Sigmoid colon (tissue), 4 donors: Measurements from ENCODE around the gene TSPAN17.

Experiments
- EP300 ChIP-seq, 4 donors: sonication (generic); formaldehyde crosslinking; IDR thresholded peaks; one replicate each; pipeline ENCODE4 v1.6.1; 2017; ENCODE audit warnings: antibody characterized with exemption in 4 of 4
- POLR2A ChIP-seq, 2 donors: fragments of 450-650 bp; IDR thresholded peaks; one replicate each; pipeline ENCODE4 v1.6.1; 2016; ENCODE audit warnings: antibody characterized with exemption in 2 of 2, mild to moderate bottlenecking in 2 of 2, moderate library complexity in 2 of 2
- POLR2AphosphoS5 ChIP-seq, 4 donors: sonication (generic); formaldehyde crosslinking; IDR thresholded peaks; one replicate each; pipeline ENCODE4 v1.6.1; 2017; ENCODE audit warnings: antibody characterized with exemption in 4 of 4
- TF ChIP-seq, protein P1 (sequence below), 4 experiments: fragments of 450-650 bp in 3 of 4; fragments of 200-600 bp in 1 of 4; IDR thresholded peaks; one replicate each; pipeline ENCODE4 v1.5.1; 2016 to 2019; ENCODE audit warnings: antibody characterized with exemption in 4 of 4, mild to moderate bottlenecking in 3 of 4, moderate library complexity in 2 of 4

DNA sequence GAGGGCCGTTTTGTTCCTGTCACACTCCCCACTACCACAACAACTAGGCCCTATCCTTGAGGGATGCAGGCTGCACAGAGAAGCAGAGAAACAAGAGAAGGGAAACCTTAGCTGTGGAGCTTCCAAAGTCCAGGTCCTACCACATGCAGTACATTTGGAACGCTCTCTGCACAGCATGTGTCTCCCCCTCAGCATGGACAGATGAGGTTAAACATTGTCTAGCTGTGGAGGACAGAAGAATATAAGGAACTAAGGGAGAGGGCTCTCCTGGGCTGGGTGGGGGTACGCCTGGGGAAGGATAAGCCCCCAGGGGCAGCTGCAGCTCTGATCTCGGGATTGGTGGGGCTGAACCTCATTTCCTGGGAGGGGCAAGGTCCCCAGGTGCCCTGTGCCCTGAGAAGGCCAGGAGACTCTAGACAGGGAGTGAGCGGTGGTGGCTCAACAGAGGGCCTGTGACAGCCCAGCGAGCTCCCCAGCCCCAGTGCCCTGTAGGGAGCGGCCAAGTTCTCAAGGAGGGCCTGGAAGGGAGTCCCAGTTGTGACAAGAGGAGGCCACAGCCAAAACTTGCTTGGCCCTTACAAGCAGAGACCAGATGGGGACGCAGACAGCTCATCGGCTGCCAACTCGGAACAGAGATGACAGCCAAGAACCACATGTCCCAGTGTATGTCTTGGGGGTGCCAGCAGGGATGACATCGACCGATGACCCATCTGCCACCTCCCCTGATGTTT, 30.1 kb downstream of the TSPAN17 start:
- TF ChIP-seq, protein P1, sequence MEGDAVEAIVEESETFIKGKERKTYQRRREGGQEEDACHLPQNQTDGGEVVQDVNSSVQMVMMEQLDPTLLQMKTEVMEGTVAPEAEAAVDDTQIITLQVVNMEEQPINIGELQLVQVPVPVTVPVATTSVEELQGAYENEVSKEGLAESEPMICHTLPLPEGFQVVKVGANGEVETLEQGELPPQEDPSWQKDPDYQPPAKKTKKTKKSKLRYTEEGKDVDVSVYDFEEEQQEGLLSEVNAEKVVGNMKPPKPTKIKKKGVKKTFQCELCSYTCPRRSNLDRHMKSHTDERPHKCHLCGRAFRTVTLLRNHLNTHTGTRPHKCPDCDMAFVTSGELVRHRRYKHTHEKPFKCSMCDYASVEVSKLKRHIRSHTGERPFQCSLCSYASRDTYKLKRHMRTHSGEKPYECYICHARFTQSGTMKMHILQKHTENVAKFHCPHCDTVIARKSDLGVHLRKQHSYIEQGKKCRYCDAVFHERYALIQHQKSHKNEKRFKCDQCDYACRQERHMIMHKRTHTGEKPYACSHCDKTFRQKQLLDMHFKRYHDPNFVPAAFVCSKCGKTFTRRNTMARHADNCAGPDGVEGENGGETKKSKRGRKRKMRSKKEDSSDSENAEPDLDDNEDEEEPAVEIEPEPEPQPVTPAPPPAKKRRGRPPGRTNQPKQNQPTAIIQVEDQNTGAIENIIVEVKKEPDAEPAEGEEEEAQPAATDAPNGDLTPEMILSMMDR (IDR thresholded peaks at IDR 0.05) = no peak
- TF ChIP-seq EP300 (IDR thresholded peaks at IDR 0.05) = no peak
- TF ChIP-seq POLR2AphosphoS5 (IDR thresholded peaks at IDR 0.05) = no peak
- TF ChIP-seq POLR2A (IDR thresholded peaks at IDR 0.05) = no peak
